GM12878 (cell line): ENCODE data around the gene MRPL49. TPM values are rescaled to one million over a fixed set of nuclear protein-coding genes. Genes with fewer than 3 reads are reported as not detected.

ENCODE experiments used
- ASH2L ChIP-seq: fragments of 300-600, 200-600 bp; sonication (generic); IDR thresholded peaks from 2 replicates; pipeline ENCODE4 v1.6.1; 2017; ENCODE audit warnings: low read depth, mild to moderate bottlenecking, borderline replicate concordance
- BHLHE40 ChIP-seq, 2 experiments: fragments of 450-650 bp in 1 of 2; IDR thresholded peaks; 2 replicates each; pipeline ENCODE4 v1.6.1; 2011 to 2017; ENCODE audit warnings: low read depth in 2 of 2, borderline replicate concordance in 1 of 2, improper control_type of control experiment in 1 of 2, low read length in 1 of 2, mild to moderate bottlenecking in 1 of 2
- BMI1 ChIP-seq: fragments of 450-650 bp; IDR thresholded peaks from 2 replicates; pipeline ENCODE4 v1.6.1; 2016; ENCODE audit warnings: mild to moderate bottlenecking, moderate library complexity, borderline replicate concordance
- CHD1 ChIP-seq: IDR thresholded peaks from 2 replicates; pipeline ENCODE4 v1.6.1; 2012; ENCODE audit warnings: low read depth, low read length, improper control_type of control experiment
- CHD4 ChIP-seq: fragments of 200-600 bp; sonication (generic); IDR thresholded peaks from 2 replicates; pipeline ENCODE4 v1.6.1; 2016; ENCODE audit warnings: mild to moderate bottlenecking
- ESRRA ChIP-seq: IDR thresholded peaks from 2 replicates; pipeline ENCODE4 v1.6.1; 2012; ENCODE audit warnings: mild to moderate bottlenecking, low read length, improper control_type of control experiment
- EZH2 ChIP-seq: IDR thresholded peaks from 2 replicates; pipeline ENCODE4 v1.6.1; 2012; ENCODE audit warnings: low read depth, mild to moderate bottlenecking, control low read depth, inconsistent platforms, low read length, borderline replicate concordance; ENCODE audit not compliant: control insufficient read depth
- FOS ChIP-seq: IDR thresholded peaks from 3 replicates; pipeline ENCODE4 v1.6.1; 2011; ENCODE audit warnings: borderline replicate concordance; ENCODE audit not compliant: insufficient read length; ENCODE audit errors: extremely low read depth
- IKZF1 ChIP-seq: fragments of 450-650 bp; conservative IDR thresholded peaks from 2 replicates; pipeline ENCODE4 v1.6.1; 2017; ENCODE audit warnings: antibody characterized with exemption, mild to moderate bottlenecking
- JUNB ChIP-seq: IDR thresholded peaks from 2 replicates; pipeline ENCODE4 v1.6.1; 2016; ENCODE audit warnings: antibody characterized with exemption, mild to moderate bottlenecking
- KAT2A ChIP-seq: conservative IDR thresholded peaks from 2 replicates; pipeline ENCODE4 v1.6.1; 2011; ENCODE audit warnings: low read depth, low read length; ENCODE audit not compliant: control insufficient read depth
- MEF2B ChIP-seq: fragments of 450-650 bp; IDR thresholded peaks from 2 replicates; pipeline ENCODE4 v1.6.1; 2018; ENCODE audit warnings: mild to moderate bottlenecking, moderate library complexity; ENCODE audit not compliant: partially characterized antibody, poor library complexity, severe bottlenecking
- MYB ChIP-seq: fragments of 150-350 bp; IDR thresholded peaks from 2 replicates; pipeline ENCODE4 v1.6.1; 2014; ENCODE audit warnings: mild to moderate bottlenecking, low read depth, low read length, borderline replicate concordance
- RAD21 ChIP-seq: IDR thresholded peaks from 2 replicates; pipeline ENCODE4 v1.6.1; 2011; ENCODE audit warnings: mild to moderate bottlenecking, low read depth, low read length, moderate library complexity; ENCODE audit not compliant: insufficient read depth
- SIX5 ChIP-seq: IDR thresholded peaks from 2 replicates; pipeline ENCODE4 v1.6.1; 2011; ENCODE audit warnings: mild to moderate bottlenecking, low read depth, low read length, moderate library complexity; ENCODE audit not compliant: severe bottlenecking
- SP1 ChIP-seq: IDR thresholded peaks from one replicate; pipeline ENCODE4 v1.6.1; 2011; ENCODE audit warnings: low read depth, low read length
- SREBF2 ChIP-seq: IDR thresholded peaks from 2 replicates; pipeline ENCODE4 v1.6.1; 2012; ENCODE audit warnings: mild to moderate bottlenecking, low read length
- SUPT20H ChIP-seq: IDR thresholded peaks from 2 replicates; pipeline ENCODE4 v1.6.1; 2011; ENCODE audit warnings: low read depth, mild to moderate bottlenecking, low read length, moderate library complexity, borderline replicate concordance; ENCODE audit not compliant: control insufficient read depth
- TCF7 ChIP-seq: IDR thresholded peaks from 2 replicates; pipeline ENCODE4 v1.6.1; 2014; ENCODE audit warnings: antibody characterized with exemption, borderline replicate concordance
- ZNF217 ChIP-seq: fragments of 450-650 bp; IDR thresholded peaks from 2 replicates; pipeline ENCODE4 v1.6.1; 2017; ENCODE audit warnings: antibody characterized with exemption, mild to moderate bottlenecking
- polyA plus RNA-seq, 11 experiments: library from polyadenylated mRNA; depleted of rRNA in 4 of 11; unstranded in 6 of 11; stranded (reverse) in 5 of 11; fragments of >200 nt; fragmentation: Nextera tagmentation in 4 of 11; fragmentation: Illumina TruSeq in 1 of 11; extraction: Ambion mirVana in 4 of 11; extraction: Trizol in 1 of 11; gene quantifications; 1 replicate in 1 of 11; 2 replicates in 10 of 11; pipeline versions ENCODE4 v1.2.1 to v1.2.3, GENCODE V29; 2011 to 2016; ENCODE audit warnings: inconsistent platforms in 2 of 11, missing spikeins in 2 of 11, low read depth in 1 of 11
- total RNA-seq, 4 experiments: library from RNA; depleted of rRNA in 3 of 4; stranded (reverse); fragments of >200 nt in 3 of 4; fragmentation: Illumina TruSeq in 1 of 4; extraction: Trizol in 1 of 4; gene quantifications; 2 replicates each; pipeline versions ENCODE4 v1.2.1 to v1.2.3, GENCODE V29; 2013 to 2021
- TF ChIP-seq, protein P1 (sequence below): fragments of 450-650 bp; IDR thresholded peaks from 2 replicates; pipeline ENCODE4 v1.6.1; 2017; ENCODE audit warnings: mild to moderate bottlenecking
- TF ChIP-seq, protein P2 (sequence below): fragments of 450-650 bp; IDR thresholded peaks from 2 replicates; pipeline ENCODE4 v1.6.1; 2017; ENCODE audit warnings: borderline replicate concordance
- TF ChIP-seq, protein P3 (sequence below): fragments of 450-650 bp; IDR thresholded peaks from 2 replicates; pipeline ENCODE4 v1.6.1; 2017; ENCODE audit warnings: low read depth, mild to moderate bottlenecking, moderate library complexity
- TF ChIP-seq, protein P4 (sequence below): fragments of 450-650 bp; IDR thresholded peaks from 2 replicates; pipeline ENCODE4 v1.6.1; 2016; ENCODE audit warnings: mild to moderate bottlenecking

MRPL49 gene
- total and polyA plus RNA-seq, 10 of the 15 experiments (the other 5 are each of a cell fraction or from before 2014, with no cell fraction given) = 42.0 to 116 (median 71.7) TPM

DNA sequence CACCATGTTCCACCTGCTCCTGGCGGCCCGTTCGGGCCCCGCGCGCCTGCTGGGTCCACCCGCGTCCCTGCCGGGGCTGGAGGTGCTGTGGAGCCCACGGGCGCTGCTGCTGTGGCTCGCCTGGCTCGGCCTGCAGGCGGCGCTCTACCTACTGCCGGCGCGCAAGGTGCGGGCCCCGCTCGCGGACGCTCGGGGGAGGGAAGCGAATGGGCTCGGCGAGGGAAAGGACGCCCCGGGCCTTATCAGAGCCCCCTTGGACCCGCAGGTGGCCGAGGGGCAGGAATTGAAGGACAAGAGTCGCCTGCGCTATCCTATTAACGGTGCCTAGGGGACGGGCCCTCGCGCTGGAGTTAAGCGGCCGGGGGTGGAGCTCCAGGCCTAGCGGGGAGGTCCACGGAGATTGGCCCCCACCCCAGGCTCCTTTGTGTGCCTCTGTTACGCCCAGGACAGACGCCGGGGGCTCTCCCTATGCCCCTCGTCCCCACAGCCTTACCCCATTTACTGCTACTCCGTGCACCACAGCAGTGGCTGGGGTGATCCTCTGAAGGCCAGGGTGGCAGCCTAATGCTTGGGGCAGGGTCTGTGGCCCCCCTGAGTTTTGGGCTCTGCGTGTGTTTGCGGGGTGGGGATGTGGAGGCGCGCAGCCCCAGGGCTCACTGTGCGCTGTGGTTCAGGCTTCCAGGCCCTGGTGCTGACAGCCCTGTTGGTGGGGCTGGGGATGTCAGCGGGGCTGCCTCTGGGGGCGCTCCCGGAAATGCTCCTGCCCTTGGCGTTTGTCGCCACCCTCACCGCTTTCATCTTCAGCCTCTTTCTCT, 9.4 kb upstream of the MRPL49 start (continued):
- TF ChIP-seq, protein P1, sequence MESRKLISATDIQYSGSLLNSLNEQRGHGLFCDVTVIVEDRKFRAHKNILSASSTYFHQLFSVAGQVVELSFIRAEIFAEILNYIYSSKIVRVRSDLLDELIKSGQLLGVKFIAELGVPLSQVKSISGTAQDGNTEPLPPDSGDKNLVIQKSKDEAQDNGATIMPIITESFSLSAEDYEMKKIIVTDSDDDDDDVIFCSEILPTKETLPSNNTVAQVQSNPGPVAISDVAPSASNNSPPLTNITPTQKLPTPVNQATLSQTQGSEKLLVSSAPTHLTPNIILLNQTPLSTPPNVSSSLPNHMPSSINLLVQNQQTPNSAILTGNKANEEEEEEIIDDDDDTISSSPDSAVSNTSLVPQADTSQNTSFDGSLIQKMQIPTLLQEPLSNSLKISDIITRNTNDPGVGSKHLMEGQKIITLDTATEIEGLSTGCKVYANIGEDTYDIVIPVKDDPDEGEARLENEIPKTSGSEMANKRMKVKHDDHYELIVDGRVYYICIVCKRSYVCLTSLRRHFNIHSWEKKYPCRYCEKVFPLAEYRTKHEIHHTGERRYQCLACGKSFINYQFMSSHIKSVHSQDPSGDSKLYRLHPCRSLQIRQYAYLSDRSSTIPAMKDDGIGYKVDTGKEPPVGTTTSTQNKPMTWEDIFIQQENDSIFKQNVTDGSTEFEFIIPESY = no peak
- TF ChIP-seq CHD1 = no peak
- TF ChIP-seq BMI1 = no peak
- TF ChIP-seq CHD4 = no peak
- TF ChIP-seq, protein P2, sequence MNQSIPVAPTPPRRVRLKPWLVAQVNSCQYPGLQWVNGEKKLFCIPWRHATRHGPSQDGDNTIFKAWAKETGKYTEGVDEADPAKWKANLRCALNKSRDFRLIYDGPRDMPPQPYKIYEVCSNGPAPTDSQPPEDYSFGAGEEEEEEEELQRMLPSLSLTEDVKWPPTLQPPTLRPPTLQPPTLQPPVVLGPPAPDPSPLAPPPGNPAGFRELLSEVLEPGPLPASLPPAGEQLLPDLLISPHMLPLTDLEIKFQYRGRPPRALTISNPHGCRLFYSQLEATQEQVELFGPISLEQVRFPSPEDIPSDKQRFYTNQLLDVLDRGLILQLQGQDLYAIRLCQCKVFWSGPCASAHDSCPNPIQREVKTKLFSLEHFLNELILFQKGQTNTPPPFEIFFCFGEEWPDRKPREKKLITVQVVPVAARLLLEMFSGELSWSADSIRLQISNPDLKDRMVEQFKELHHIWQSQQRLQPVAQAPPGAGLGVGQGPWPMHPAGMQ = no peak
- 0 out of 2 replicates have a peak, but pooled peaks have one; percentile 62 for TF ChIP-seq ZNF217
- no peak for TF ChIP-seq SUPT20H
- TF ChIP-seq MEF2B = no peak
- no peak for TF ChIP-seq EZH2
- TF ChIP-seq TCF7 = no peak
- TF ChIP-seq MYB = no peak
- no peak for TF ChIP-seq SREBF2
- TF ChIP-seq ASH2L = no peak
- no peak for TF ChIP-seq SIX5
- no peak for TF ChIP-seq SP1
- peak; percentile 39 for TF ChIP-seq RAD21
- no peak for TF ChIP-seq ESRRA
- TF ChIP-seq, protein P3, sequence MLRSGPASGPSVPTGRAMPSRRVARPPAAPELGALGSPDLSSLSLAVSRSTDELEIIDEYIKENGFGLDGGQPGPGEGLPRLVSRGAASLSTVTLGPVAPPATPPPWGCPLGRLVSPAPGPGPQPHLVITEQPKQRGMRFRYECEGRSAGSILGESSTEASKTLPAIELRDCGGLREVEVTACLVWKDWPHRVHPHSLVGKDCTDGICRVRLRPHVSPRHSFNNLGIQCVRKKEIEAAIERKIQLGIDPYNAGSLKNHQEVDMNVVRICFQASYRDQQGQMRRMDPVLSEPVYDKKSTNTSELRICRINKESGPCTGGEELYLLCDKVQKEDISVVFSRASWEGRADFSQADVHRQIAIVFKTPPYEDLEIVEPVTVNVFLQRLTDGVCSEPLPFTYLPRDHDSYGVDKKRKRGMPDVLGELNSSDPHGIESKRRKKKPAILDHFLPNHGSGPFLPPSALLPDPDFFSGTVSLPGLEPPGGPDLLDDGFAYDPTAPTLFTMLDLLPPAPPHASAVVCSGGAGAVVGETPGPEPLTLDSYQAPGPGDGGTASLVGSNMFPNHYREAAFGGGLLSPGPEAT = no peak
- peak; percentile 34 to 65; a peak in 1 of 4 replicates for TF ChIP-seq BHLHE40 (IDR thresholded peaks at IDR 0.05; ENCODE audit: borderline replicate concordance in 1 of 2, low read depth in 2 of 2, low read length in 1 of 2)
- no peak for TF ChIP-seq FOS
- no peak for TF ChIP-seq JUNB
- TF ChIP-seq, protein P4, sequence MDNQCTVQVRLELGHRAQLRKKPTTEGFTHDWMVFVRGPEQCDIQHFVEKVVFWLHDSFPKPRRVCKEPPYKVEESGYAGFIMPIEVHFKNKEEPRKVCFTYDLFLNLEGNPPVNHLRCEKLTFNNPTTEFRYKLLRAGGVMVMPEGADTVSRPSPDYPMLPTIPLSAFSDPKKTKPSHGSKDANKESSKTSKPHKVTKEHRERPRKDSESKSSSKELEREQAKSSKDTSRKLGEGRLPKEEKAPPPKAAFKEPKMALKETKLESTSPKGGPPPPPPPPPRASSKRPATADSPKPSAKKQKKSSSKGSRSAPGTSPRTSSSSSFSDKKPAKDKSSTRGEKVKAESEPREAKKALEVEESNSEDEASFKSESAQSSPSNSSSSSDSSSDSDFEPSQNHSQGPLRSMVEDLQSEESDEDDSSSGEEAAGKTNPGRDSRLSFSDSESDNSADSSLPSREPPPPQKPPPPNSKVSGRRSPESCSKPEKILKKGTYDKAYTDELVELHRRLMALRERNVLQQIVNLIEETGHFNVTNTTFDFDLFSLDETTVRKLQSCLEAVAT = 0 out of 2 replicates have a peak, but pooled peaks have one; percentile 39
- TF ChIP-seq IKZF1 = peak; percentile 13; the same call in 1 of the 2 replicates
- TF ChIP-seq KAT2A = no peak
